K562 (cell line): ENCODE results near the gene CLCN2. TPM values are rescaled to one million over a fixed set of nuclear protein-coding genes. Genes with fewer than 3 reads are reported as not detected.
A peak's percentile ranks its signal among the peaks of the same experiment; 100 is the strongest.

Source experiments
- CBX3 ChIP-seq, 2 experiments: IDR thresholded peaks; 1 replicate in 1 of 2; 2 replicates in 1 of 2; pipeline ENCODE4 v1.6.1; 2012; ENCODE audit warnings: inconsistent platforms in 2 of 2, low read length in 2 of 2, borderline replicate concordance in 1 of 2, control low read depth in 1 of 2
- CGGBP1 ChIP-seq: fragments of 250-450 bp; sonication (Bioruptor Pico); IDR thresholded peaks from 2 replicates; pipeline ENCODE4 v1.9.0; 2021; ENCODE audit warnings: mild to moderate bottlenecking
- DDX20 ChIP-seq: fragments of 450-650 bp; IDR thresholded peaks from 2 replicates; pipeline ENCODE4 v1.6.1; 2016; ENCODE audit warnings: missing genetic modification characterization, low read depth, mild to moderate bottlenecking, missing compliant biosample characterization, moderate library complexity
- ETS2 ChIP-seq: IDR thresholded peaks from 2 replicates; pipeline ENCODE4 v1.6.1; 2016; ENCODE audit warnings: borderline replicate concordance, missing genetic modification characterization, mild to moderate bottlenecking, moderate library complexity, missing compliant biosample characterization; ENCODE audit not compliant: poor library complexity, severe bottlenecking
- MNT ChIP-seq, 2 experiments: fragments of 450-650 bp; conservative IDR thresholded peaks; 2 replicates each; pipeline ENCODE4 v1.6.1; 2017; ENCODE audit warnings: mild to moderate bottlenecking in 2 of 2, moderate library complexity in 2 of 2
- MTA3 ChIP-seq: fragments of 450-650 bp; formaldehyde crosslinking; IDR thresholded peaks from 2 replicates; pipeline ENCODE4 v1.6.1; 2017; ENCODE audit warnings: mild to moderate bottlenecking, borderline replicate concordance
- NFATC3 ChIP-seq: fragments of 450-650 bp; IDR thresholded peaks from 2 replicates; pipeline ENCODE4 v1.6.1; 2017; ENCODE audit warnings: mild to moderate bottlenecking
- NFIX ChIP-seq: fragments of 250-450 bp; sonication (Bioruptor Pico); IDR thresholded peaks from 2 replicates; pipeline ENCODE4 v1.4.0; 2020; ENCODE audit warnings: low read depth, mild to moderate bottlenecking, moderate library complexity
- SAP30 ChIP-seq: fragments of 200-600 bp; sonication (generic); IDR thresholded peaks from 2 replicates; pipeline ENCODE4 v1.6.1; 2012; ENCODE audit warnings: borderline replicate concordance, low read depth, mild to moderate bottlenecking, moderate library complexity, low read length, control low read depth, inconsistent platforms; ENCODE audit not compliant: insufficient read depth, poor library complexity, severe bottlenecking
- STAG1 ChIP-seq: sonication (generic); formaldehyde crosslinking; IDR thresholded peaks from 2 replicates; pipeline ENCODE4 v1.5.0; 2020; ENCODE audit warnings: missing genetic modification reagents, borderline replicate concordance
- TCF7 ChIP-seq: sonication (generic); IDR thresholded peaks from 2 replicates; pipeline ENCODE4 v1.6.1; 2016; ENCODE audit warnings: antibody characterized with exemption, borderline replicate concordance
- TFAM ChIP-seq: fragments of 250-450 bp; sonication (Bioruptor Pico); conservative IDR thresholded peaks from 2 replicates; pipeline ENCODE4 v1.5.0; 2021; ENCODE audit warnings: mild to moderate bottlenecking, moderate library complexity
- XRCC4 ChIP-seq: IDR thresholded peaks from one replicate; pipeline ENCODE4 v1.6.1; 2011; ENCODE audit not compliant: insufficient read depth, insufficient read length; ENCODE audit errors: extremely low read depth
- ZFPM2 ChIP-seq: fragments of 250-450 bp; sonication (Bioruptor Pico); IDR thresholded peaks from 2 replicates; pipeline ENCODE4 v1.5.1; 2022; ENCODE audit warnings: mild to moderate bottlenecking
- ZNF224 ChIP-seq: sonication (generic); formaldehyde crosslinking; IDR thresholded peaks from 2 replicates; pipeline ENCODE4 v1.8.0; 2022; ENCODE audit warnings: mild to moderate bottlenecking, missing genetic modification reagents
- ZNF668 ChIP-seq: fragments of 250-450 bp; sonication (Bioruptor Pico); IDR thresholded peaks from 2 replicates; pipeline ENCODE4 v1.8.0; 2022; ENCODE audit warnings: mild to moderate bottlenecking, inconsistent platforms
- ZZZ3 ChIP-seq: fragments of 450-650 bp; IDR thresholded peaks from 2 replicates; pipeline ENCODE4 v1.6.1; 2016; ENCODE audit warnings: antibody characterized with exemption, mild to moderate bottlenecking, moderate library complexity
- polyA plus RNA-seq, 8 experiments: library from polyadenylated mRNA; depleted of rRNA in 4 of 8; stranded (reverse) in 5 of 8; unstranded in 3 of 8; fragments of >200 nt; fragmentation: Nextera tagmentation in 2 of 8; fragmentation: Illumina TruSeq in 1 of 8; extraction: Ambion mirVana in 2 of 8; extraction: Trizol in 1 of 8; gene quantifications; 2 replicates each; pipeline versions ENCODE4 v1.2.1 to v1.2.3, GENCODE V29; 2011 to 2014; ENCODE audit warnings: inconsistent platforms in 1 of 8, missing spikeins in 1 of 8
- total RNA-seq, 7 experiments: library from RNA; depleted of rRNA in 6 of 7; stranded (reverse); fragments of >200 nt in 6 of 7; fragmentation: Illumina TruSeq in 2 of 7; extraction: Trizol in 2 of 7; gene quantifications; 2 replicates each; pipeline versions ENCODE4 v1.2.1 to v1.2.3, GENCODE V29; 2011 to 2021; ENCODE audit warnings: low replicate concordance in 1 of 7
- TF ChIP-seq, protein P1 (sequence below), 2 experiments: IDR thresholded peaks in 1 of 2; conservative IDR thresholded peaks in 1 of 2; 2 replicates each; pipeline ENCODE4 v1.6.1; 2016; ENCODE audit warnings: low read depth in 2 of 2, mild to moderate bottlenecking in 1 of 2, missing compliant biosample characterization in 1 of 2, missing genetic modification characterization in 1 of 2, moderate library complexity in 1 of 2
- TF ChIP-seq, protein P2 (sequence below): fragments of 450-650 bp; formaldehyde crosslinking; IDR thresholded peaks from 2 replicates; pipeline ENCODE4 v1.4.0; 2022; ENCODE audit warnings: missing genetic modification characterization

CLCN2 gene
- total and polyA plus RNA-seq, 9 of the 15 experiments (the other 6 are each of a cell fraction or from before 2014, with no cell fraction given), result 0.10 to 14.0 (median 6.9) TPM

DNA sequence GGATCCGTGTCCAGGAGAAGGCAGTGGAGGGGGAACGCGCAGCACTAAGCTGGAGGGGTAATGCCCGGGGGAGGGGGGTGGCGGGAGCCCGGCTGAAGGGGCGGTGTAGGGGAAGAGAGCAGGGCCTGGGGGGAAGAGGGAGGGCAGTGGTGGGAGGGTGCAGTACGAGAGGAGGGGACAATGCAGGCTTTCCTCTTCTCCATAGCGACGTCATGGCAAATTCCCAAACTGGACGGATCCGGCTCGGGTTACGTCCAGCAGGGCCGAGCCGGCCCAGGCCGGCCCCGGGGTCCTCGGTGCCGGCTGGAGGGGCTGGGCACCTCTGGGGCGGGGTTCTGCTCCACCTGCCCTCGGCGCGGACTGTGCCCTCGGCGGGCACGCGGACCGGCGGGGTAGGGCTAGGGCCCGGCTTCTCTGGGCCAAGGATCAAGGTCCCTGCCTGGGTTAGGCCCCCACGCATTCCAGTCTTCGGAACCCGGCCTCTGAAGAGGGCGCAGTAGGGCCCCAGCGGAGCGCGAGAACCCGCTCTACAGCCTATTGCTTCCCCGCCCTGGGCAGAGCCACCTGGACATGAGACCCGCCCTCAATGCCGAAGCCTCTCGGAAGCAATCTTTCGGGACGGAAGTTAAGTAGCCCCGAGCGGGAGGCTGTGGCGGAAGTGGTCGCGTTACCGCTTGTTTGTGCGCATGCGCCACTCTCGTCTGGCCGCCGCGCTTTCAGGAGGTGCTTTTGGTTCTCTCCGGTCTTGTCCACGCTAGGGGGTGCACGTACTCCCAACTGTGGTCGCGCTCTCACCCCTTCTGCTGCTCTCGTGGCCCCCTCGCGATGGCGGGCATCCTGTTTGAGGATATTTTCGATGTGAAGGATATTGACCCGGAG, 1.5 kb upstream of the CLCN2 start (continued):
- TF ChIP-seq, protein P1, sequence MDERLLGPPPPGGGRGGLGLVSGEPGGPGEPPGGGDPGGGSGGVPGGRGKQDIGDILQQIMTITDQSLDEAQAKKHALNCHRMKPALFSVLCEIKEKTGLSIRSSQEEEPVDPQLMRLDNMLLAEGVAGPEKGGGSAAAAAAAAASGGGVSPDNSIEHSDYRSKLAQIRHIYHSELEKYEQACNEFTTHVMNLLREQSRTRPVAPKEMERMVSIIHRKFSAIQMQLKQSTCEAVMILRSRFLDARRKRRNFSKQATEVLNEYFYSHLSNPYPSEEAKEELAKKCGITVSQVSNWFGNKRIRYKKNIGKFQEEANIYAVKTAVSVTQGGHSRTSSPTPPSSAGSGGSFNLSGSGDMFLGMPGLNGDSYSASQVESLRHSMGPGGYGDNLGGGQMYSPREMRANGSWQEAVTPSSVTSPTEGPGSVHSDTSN (CRISPR knock-in tag; IDR thresholded peaks at IDR 0.05; ENCODE audit: low read depth), result no peak
- TF ChIP-seq, protein P1 (tag; conservative IDR thresholded peaks at IDR 0.05; ENCODE audit: low read depth), result no peak
- no peak for TF ChIP-seq ZZZ3
- TF ChIP-seq TCF7, result no peak
- no peak for TF ChIP-seq CGGBP1 (CRISPR knock-in tag)
- no peak for TF ChIP-seq ZFPM2 (CRISPR knock-in tag)
- TF ChIP-seq ETS2 (tag), result no peak
- TF ChIP-seq XRCC4, result no peak
- TF ChIP-seq CBX3 (IDR thresholded peaks at IDR 0.05; ENCODE audit: borderline replicate concordance in 1 of 2, low read length in 2 of 2), result peak in 1 of 2 experiments; percentile 73; a peak in 2 of 3 replicates
- TF ChIP-seq SAP30, result peak; percentile 68
- no peak for TF ChIP-seq NFATC3
- peak; percentile 71 for TF ChIP-seq MTA3
- no peak for TF ChIP-seq ZNF668 (CRISPR knock-in tag)
- TF ChIP-seq ZNF224 (CRISPR knock-in tag), result no peak
- TF ChIP-seq TFAM (CRISPR knock-in tag), result no peak
- no peak for TF ChIP-seq STAG1
- TF ChIP-seq NFIX (CRISPR knock-in tag), result no peak
- TF ChIP-seq MNT (conservative IDR thresholded peaks at IDR 0.05), result peak; percentile 66 to 73; a peak in 3 of 4 replicates
- TF ChIP-seq DDX20 (tag), result no peak
- TF ChIP-seq, protein P2, sequence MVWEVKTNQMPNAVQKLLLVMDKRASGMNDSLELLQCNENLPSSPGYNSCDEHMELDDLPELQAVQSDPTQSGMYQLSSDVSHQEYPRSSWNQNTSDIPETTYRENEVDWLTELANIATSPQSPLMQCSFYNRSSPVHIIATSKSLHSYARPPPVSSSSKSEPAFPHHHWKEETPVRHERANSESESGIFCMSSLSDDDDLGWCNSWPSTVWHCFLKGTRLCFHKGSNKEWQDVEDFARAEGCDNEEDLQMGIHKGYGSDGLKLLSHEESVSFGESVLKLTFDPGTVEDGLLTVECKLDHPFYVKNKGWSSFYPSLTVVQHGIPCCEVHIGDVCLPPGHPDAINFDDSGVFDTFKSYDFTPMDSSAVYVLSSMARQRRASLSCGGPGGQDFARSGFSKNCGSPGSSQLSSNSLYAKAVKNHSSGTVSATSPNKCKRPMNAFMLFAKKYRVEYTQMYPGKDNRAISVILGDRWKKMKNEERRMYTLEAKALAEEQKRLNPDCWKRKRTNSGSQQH, result peak; percentile 23; the same call in 1 of the 2 replicates
